Vagina (tissue), 2 donors: ENCODE results near the gene ZNF558.

ENCODE experiments used
- CTCF ChIP-seq, 3 experiments: fragments of 450-650 bp in 2 of 3; fragments of 200-600 bp in 1 of 3; sonication (generic) in 1 of 3; IDR thresholded peaks; one replicate each; pipeline ENCODE4 v1.5.1; 2017 to 2019; ENCODE audit warnings: antibody characterized with exemption in 3 of 3, mild to moderate bottlenecking in 2 of 3, moderate library complexity in 2 of 3
- POLR2A ChIP-seq, 2 donors: fragments of 450-650 bp; IDR thresholded peaks; one replicate each; pipeline ENCODE4 v1.6.1; 2017; ENCODE audit warnings: antibody characterized with exemption in 2 of 2, mild to moderate bottlenecking in 2 of 2, moderate library complexity in 2 of 2
- POLR2AphosphoS5 ChIP-seq, 2 donors: sonication (generic); formaldehyde crosslinking; IDR thresholded peaks; one replicate each; pipeline ENCODE4 v1.9.0; 2017; ENCODE audit warnings: antibody characterized with exemption in 2 of 2, mild to moderate bottlenecking in 2 of 2, low read depth in 1 of 2; ENCODE audit not compliant: insufficient read depth in 1 of 2

GRCh38 chr19:8850488-8850887 is 18.4 kb upstream of the ZNF558 start:
- no peak for TF ChIP-seq CTCF (IDR thresholded peaks at IDR 0.05)
- no peak for TF ChIP-seq POLR2A (IDR thresholded peaks at IDR 0.05)
- TF ChIP-seq POLR2AphosphoS5 (IDR thresholded peaks at IDR 0.05; ENCODE audit: insufficient read depth in 1 of 2, low read depth in 1 of 2), result no peak
